ENCODE measurements around the gene SLC16A10. TPM values are rescaled to one million over a fixed set of nuclear protein-coding genes. Genes with fewer than 3 reads are reported as not detected.
"Not testable (repeated sequence)": the region's sequence is repeated elsewhere in the genome, so short reads cannot be mapped to it uniquely, and the experiment has no call there.

Gene SLC16A10
- polyA plus RNA-seq, 4 donors = 0.81 to 24.1 (median 4.3) TPM

DNA sequence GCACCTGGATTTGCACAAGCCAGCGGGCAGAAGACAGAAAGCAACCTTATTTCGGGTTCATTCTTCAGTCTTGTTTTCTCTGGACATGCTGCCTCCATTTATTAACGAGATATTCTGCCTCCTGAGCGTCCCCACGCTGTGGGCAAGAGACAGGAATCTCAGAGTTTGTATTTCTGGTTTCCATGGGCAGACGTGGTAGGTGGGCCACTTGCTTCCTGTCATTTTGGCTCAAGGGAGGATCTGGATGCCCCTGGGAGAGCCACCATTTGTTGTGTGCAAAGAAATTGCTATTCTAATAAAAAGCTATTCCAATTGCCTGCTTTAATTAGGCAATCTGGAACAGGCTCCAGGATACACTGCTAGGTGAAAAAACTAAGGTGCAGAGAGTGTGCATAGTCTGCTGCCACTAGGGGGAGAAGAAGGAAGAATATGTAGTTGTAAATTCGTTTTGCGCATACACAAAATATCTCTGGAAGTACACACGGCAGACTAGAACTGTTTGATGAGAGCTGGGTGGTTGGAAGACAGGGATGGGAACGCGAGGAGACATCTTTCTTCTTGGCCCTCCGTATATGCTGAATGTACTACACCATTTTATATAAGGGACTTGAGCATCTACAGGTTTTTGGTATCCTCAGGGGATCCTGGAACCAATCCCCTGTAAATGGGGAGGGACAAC lies 30.1 kb upstream of the SLC16A10 start:
- FAIRE-seq (no peak), DNase-seq (peak; percentile 59 to 74)
- Histone ChIP-seq H3K4me1 (ENCODE audit: control insufficient read depth in 3 of 3, insufficient read depth in 2 of 3, low read depth in 1 of 3, low read length in 2 of 3) (no peaks in the 10 kb centered on the region), H3K9me3 (ENCODE audit: control insufficient read depth in 2 of 2, insufficient read depth in 1 of 2, low read depth in 1 of 2, low read length in 1 of 2) (peaks cover 0 to 4% of the 10 kb centered on the region in 2 donors), H3K27me3 (ENCODE audit: control insufficient read depth in 3 of 3, insufficient read depth in 3 of 3, low read length in 3 of 3) (no peaks in the 10 kb centered on the region), H3K36me3 (ENCODE audit: control insufficient read depth in 3 of 3, insufficient read depth in 2 of 3, low read depth in 1 of 3, low read length in 3 of 3) (no peaks in the 10 kb centered on the region), H3K4me3 (ENCODE audit: low read depth in 1 of 3, low read length in 3 of 3) (no peak overlapping the region), H3K27ac (ENCODE audit: low read depth in 1 of 3, low read length in 2 of 3) (no peak overlapping the region)
- WGBS, 3 donors = 34 to 43% (median 39%) methylated on average over 12 of the region's 12 CpGs

DNA sequence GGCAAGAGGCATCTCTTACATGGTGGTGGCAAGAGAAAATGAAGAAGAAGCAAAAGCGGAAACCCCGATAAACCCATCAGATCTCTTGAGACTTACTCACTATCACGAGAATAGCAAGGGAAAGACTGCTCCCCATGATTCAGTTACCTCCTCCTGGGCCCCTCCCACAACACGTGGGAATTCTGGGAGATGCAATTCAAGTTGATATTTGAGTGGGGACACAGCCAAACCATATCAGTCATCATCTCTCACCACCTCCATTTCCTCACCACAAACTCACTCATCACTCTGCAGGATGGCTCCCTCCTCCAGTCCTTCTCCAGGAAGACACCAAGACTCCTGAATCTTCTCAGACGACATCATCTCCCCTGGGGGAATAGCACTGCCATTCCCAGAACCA lies 25.8 kb upstream of the SLC16A10 start:
- no peak for FAIRE-seq
- Histone ChIP-seq H3K4me1 (ENCODE audit: control insufficient read depth in 3 of 3, insufficient read depth in 2 of 3, low read depth in 1 of 3, low read length in 2 of 3) (no peaks in the 10 kb centered on the region), H3K36me3 (ENCODE audit: control insufficient read depth in 3 of 3, insufficient read depth in 2 of 3, low read depth in 1 of 3, low read length in 3 of 3) (no peaks in the 10 kb centered on the region), H3K27me3 (ENCODE audit: control insufficient read depth in 3 of 3, insufficient read depth in 3 of 3, low read length in 3 of 3) (no peaks in the 10 kb centered on the region), H3K27ac (ENCODE audit: low read depth in 1 of 3, low read length in 2 of 3) (no peak overlapping the region), H3K9me3 (ENCODE audit: control insufficient read depth in 2 of 2, insufficient read depth in 1 of 2, low read depth in 1 of 2, low read length in 1 of 2) (no peaks in the 10 kb centered on the region), H3K4me3 (ENCODE audit: low read depth in 1 of 3, low read length in 3 of 3) (no peak overlapping the region)
- DNase-seq = no peak
- WGBS, 3 donors = 79 to 88% (median 85%) methylated on average over 5 of the region's 5 CpGs

DNA sequence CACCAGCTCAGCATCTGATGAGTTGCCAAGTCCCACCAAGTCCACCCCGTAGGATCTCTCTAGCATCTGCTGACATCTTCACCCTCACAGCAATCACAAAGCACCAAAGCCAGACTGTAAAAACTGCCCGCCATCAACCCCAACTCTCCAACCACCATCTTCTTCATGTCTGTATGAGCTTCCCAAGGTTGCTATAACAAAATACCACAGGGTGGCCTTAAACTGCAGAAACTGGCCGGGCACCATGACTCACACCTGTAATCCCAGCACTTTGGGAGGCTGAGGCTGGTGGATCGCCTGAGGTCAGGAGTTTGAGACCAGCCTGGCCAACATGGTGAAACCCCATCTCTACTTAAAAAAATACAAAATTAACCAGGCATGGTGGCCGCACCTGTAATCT lies 25.3 kb upstream of the SLC16A10 start:
- H3K36me3 ChIP-seq (ENCODE audit: control insufficient read depth in 3 of 3, insufficient read depth in 2 of 3, low read depth in 1 of 3, low read length in 3 of 3); DNase-seq; H3K9me3 ChIP-seq (ENCODE audit: control insufficient read depth in 2 of 2, insufficient read depth in 1 of 2, low read depth in 1 of 2, low read length in 1 of 2); FAIRE-seq; H3K4me3 ChIP-seq (ENCODE audit: low read depth in 1 of 3, low read length in 3 of 3); H3K4me1 ChIP-seq (ENCODE audit: control insufficient read depth in 3 of 3, insufficient read depth in 2 of 3, low read depth in 1 of 3, low read length in 2 of 3); H3K27me3 ChIP-seq (ENCODE audit: control insufficient read depth in 3 of 3, insufficient read depth in 3 of 3, low read length in 3 of 3); H3K27ac ChIP-seq (ENCODE audit: low read depth in 1 of 3, low read length in 2 of 3): not testable (repeated sequence)
- 86 to 94% (median 87%) methylated on average over 5 of the region's 5 CpGs for WGBS, 3 donors

DNA sequence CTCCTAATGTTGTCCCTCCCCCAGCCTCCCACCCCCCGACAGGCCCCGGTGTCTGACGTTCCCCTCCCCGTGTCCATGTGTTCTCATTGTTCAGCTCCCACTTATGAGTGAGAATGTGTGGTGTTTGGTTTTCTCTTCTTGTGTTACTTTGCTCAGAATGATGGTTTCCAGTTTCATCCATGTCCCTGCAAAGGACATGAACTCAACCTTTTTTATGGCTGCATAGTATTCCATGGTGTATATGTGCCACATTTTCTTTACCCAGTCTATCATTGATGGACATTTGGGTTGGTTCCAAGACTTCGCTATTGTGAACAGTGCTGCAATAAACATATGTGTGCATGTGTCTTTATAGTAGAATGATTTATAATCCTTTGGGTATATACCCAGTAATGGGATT lies 24.4 kb upstream of the SLC16A10 start:
- WGBS, 3 donors = 75 to 94% (median 85%) methylated on average over 5 of the region's 5 CpGs
- H3K27ac ChIP-seq (ENCODE audit: low read depth in 1 of 3, low read length in 2 of 3); H3K4me1 ChIP-seq (ENCODE audit: control insufficient read depth in 3 of 3, insufficient read depth in 2 of 3, low read depth in 1 of 3, low read length in 2 of 3); H3K4me3 ChIP-seq (ENCODE audit: low read depth in 1 of 3, low read length in 3 of 3); DNase-seq; H3K27me3 ChIP-seq (ENCODE audit: control insufficient read depth in 3 of 3, insufficient read depth in 3 of 3, low read length in 3 of 3); FAIRE-seq; H3K9me3 ChIP-seq (ENCODE audit: control insufficient read depth in 2 of 2, insufficient read depth in 1 of 2, low read depth in 1 of 2, low read length in 1 of 2); H3K36me3 ChIP-seq (ENCODE audit: control insufficient read depth in 3 of 3, insufficient read depth in 2 of 3, low read depth in 1 of 3, low read length in 3 of 3): not testable (repeated sequence)

DNA sequence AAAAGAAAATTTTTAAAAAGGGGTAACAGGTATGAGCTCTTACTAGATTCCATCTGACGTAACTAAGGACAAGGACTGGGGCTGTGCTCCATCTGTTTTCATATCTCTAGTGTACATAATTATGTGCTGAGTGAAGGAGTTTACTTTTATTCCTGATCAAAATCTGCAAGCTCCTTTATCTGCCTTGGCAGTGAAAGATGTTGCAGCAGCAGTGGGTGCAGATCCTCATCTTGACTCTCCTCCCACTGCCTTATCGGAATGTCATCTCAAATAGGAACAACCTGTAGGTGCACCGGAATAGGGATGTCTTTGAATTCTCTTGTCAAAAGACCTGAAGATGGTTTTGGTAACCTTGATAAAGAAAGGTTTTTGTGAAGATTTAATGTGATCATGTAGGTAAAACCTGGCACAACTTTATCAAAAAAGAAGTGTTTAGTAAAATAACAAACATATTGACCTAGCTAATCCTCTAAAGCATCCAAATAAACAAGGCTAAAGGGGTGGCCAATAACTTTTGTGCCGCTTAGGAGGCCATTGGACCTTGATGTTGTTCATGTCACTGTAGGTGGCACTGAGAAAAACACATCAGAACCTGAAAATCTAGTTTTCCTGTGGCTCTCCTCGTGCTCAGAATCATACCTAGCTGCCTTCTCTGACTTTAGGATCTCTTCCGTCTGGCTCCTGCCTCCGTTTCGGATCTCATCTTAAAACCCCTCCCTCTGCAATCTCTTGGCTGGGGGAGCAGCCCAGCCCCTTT lies 19.0 kb upstream of the SLC16A10 start:
- no peaks in the 10 kb centered on the region for H3K36me3 ChIP-seq (ENCODE audit: control insufficient read depth in 3 of 3, insufficient read depth in 2 of 3, low read depth in 1 of 3, low read length in 3 of 3)
- no peaks in the 10 kb centered on the region for H3K9me3 ChIP-seq (ENCODE audit: control insufficient read depth in 2 of 2, insufficient read depth in 1 of 2, low read depth in 1 of 2, low read length in 1 of 2)
- WGBS, 3 donors = 59 to 69% (median 67%) methylated on average over 8 of the region's 8 CpGs
- H3K27ac ChIP-seq (ENCODE audit: low read depth in 1 of 3, low read length in 2 of 3) = no peak overlapping the region
- H3K4me3 ChIP-seq (ENCODE audit: low read depth in 1 of 3, low read length in 3 of 3) = no peak overlapping the region
- FAIRE-seq (no peak), DNase-seq (no peak)
- H3K27me3 ChIP-seq (ENCODE audit: control insufficient read depth in 3 of 3, insufficient read depth in 3 of 3, low read length in 3 of 3) = no peaks in the 10 kb centered on the region
- no peaks in the 10 kb centered on the region for H3K4me1 ChIP-seq (ENCODE audit: control insufficient read depth in 3 of 3, insufficient read depth in 2 of 3, low read depth in 1 of 3, low read length in 2 of 3)

DNA sequence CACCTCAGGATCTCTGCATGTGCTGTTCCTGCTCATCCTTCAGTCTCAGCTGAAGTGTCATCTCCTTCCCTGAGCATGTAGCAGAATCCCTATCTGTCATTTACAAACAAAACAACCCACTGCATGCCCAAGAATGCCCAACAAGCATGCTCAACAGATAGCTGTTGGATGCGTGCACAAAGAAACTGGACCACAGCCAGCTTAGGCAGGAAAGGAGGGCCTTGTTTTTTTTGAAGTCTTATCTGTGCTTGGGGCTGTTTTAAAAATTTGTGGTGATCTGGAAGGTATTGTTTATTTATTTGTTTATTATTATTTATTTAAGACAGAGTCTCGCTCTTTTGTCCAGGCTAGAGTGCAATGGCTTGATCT lies 18.5 kb upstream of the SLC16A10 start:
- no peaks in the 10 kb centered on the region for H3K9me3 ChIP-seq (ENCODE audit: control insufficient read depth in 2 of 2, insufficient read depth in 1 of 2, low read depth in 1 of 2, low read length in 1 of 2)
- H3K27ac ChIP-seq (ENCODE audit: low read depth in 1 of 3, low read length in 2 of 3) = no peak overlapping the region
- H3K27me3 ChIP-seq (ENCODE audit: control insufficient read depth in 3 of 3, insufficient read depth in 3 of 3, low read length in 3 of 3) = no peaks in the 10 kb centered on the region
- H3K36me3 ChIP-seq (ENCODE audit: control insufficient read depth in 3 of 3, insufficient read depth in 2 of 3, low read depth in 1 of 3, low read length in 3 of 3) = no peaks in the 10 kb centered on the region
- H3K4me3 ChIP-seq (ENCODE audit: low read depth in 1 of 3, low read length in 3 of 3) = no peak overlapping the region
- DNase-seq (no peak), FAIRE-seq (no peak)
- WGBS, 3 donors = 62 to 72% (median 63%) methylated on average over 2 of the region's 2 CpGs
- H3K4me1 ChIP-seq (ENCODE audit: control insufficient read depth in 3 of 3, insufficient read depth in 2 of 3, low read depth in 1 of 3, low read length in 2 of 3) = no peaks in the 10 kb centered on the region

DNA sequence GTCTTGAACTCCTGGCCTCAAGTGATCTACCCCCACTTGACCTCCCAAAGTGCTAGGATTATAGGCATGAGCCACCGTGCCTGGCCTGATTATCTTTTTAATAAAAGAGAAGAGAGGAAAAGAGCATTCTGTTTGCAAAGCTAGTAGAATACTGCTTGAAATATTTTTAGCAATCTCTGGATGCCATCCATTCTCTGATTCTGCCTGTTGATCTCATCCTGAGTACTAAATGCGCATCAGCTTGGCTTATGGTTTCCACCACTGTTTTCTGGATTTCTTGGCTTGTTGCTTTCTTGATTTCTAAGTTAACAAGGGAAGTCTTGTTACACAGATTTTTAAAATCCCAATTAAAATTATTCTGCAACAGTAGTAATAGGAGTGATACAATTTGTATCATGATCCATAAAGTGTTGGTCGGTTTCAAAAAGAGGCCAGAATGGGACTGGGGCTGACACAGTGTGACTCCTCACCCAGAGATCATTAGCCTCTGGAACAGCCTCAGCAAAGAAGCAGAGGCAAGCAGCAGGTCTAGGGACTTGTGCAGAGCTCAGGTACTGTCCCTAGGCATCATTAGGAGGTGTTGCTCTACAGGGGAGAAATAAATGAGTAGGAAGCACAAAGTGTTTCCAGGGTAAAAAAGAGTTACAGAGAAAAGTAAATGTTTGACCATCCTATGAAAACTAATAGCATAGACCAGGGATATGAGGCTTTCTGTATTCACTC lies 17.8 kb upstream of the SLC16A10 start:
- H3K36me3 ChIP-seq (ENCODE audit: control insufficient read depth in 3 of 3, insufficient read depth in 2 of 3, low read depth in 1 of 3, low read length in 3 of 3) = no peaks in the 10 kb centered on the region
- H3K9me3 ChIP-seq (ENCODE audit: control insufficient read depth in 2 of 2, insufficient read depth in 1 of 2, low read depth in 1 of 2, low read length in 1 of 2) = no peaks in the 10 kb centered on the region
- DNase-seq (no peak), FAIRE-seq (no peak)
- H3K4me1 ChIP-seq (ENCODE audit: control insufficient read depth in 3 of 3, insufficient read depth in 2 of 3, low read depth in 1 of 3, low read length in 2 of 3) = no peaks in the 10 kb centered on the region
- H3K27me3 ChIP-seq (ENCODE audit: control insufficient read depth in 3 of 3, insufficient read depth in 3 of 3, low read length in 3 of 3) = peaks cover 0 to under 1% (median 0%) of the 10 kb centered on the region in 3 donors
- 90 to 96% (median 93%) methylated on average over 3 of the region's 3 CpGs for WGBS, 3 donors
- H3K4me3 ChIP-seq (ENCODE audit: low read depth in 1 of 3, low read length in 3 of 3) = no peak overlapping the region
- no peak overlapping the region for H3K27ac ChIP-seq (ENCODE audit: low read depth in 1 of 3, low read length in 2 of 3)

DNA sequence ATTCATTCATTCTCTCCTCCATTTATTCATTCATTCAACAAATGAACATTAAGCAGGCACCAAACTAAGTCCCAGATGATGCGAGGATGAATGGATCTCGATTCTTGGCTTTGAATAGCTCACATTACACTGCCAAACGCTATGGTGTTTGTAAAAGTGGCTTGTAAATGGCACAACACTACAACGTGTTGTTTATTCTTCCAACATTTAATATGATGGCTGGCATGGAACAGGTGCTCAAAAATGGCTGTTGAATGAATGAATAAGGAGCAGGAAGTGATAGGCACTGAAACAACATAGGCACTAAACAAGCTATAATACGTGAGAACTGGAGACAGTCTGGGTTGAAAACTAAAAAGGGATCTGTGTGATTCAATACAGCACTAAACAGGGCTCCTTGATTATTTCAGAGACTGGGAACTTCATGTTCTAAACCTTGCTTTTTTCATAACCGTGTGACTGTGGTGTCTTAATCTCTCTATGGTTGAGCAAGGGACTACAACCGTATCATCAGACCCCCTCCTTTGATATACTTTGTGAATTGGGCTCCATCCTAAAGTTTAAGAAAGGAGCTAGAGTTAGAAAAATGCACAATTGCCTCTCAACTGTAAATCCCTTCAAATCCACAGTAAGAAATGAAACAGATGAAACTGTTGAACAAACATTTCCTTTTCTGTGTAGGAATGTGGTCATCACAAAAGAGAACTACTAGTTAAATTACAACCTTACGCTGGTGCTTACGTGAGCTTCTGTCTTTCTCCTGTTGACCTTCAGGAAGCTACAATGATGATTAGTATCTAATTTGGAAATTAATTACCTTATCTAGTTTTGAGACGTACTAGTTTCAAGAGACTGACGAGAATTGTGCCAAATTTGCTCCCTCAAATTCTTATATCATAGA lies 16.9 kb upstream of the SLC16A10 start:
- Histone ChIP-seq H3K4me1 (ENCODE audit: control insufficient read depth in 3 of 3, insufficient read depth in 2 of 3, low read depth in 1 of 3, low read length in 2 of 3) (no peaks in the 10 kb centered on the region), H3K27ac (ENCODE audit: low read depth in 1 of 3, low read length in 2 of 3) (no peak overlapping the region), H3K27me3 (ENCODE audit: control insufficient read depth in 3 of 3, insufficient read depth in 3 of 3, low read length in 3 of 3) (peaks cover 0 to 2% (median 0%) of the 10 kb centered on the region in 3 donors), H3K9me3 (ENCODE audit: control insufficient read depth in 2 of 2, insufficient read depth in 1 of 2, low read depth in 1 of 2, low read length in 1 of 2) (no peaks in the 10 kb centered on the region), H3K36me3 (ENCODE audit: control insufficient read depth in 3 of 3, insufficient read depth in 2 of 3, low read depth in 1 of 3, low read length in 3 of 3) (no peaks in the 10 kb centered on the region), H3K4me3 (ENCODE audit: low read depth in 1 of 3, low read length in 3 of 3) (no peak overlapping the region)
- FAIRE-seq (no peak), DNase-seq (no peak)
- 61 to 68% (median 62%) methylated on average over 11 of the region's 11 CpGs for WGBS, 3 donors
